HUES64 (cell line): ENCODE results near the gene PHF14.

Source experiments
- H3K27ac ChIP-seq: 2 replicates; pipeline ENCODE4 v1.7.0; 2013; ENCODE audit warnings: low read depth, low read length, inconsistent platforms
- H3K27me3 ChIP-seq: 2 replicates; pipeline ENCODE4 v1.6.1; 2013; ENCODE audit warnings: mild to moderate bottlenecking, low read length; ENCODE audit not compliant: insufficient read depth
- H3K36me3 ChIP-seq: 2 replicates; pipeline ENCODE4 v1.6.1; 2013; ENCODE audit warnings: mild to moderate bottlenecking, low read length; ENCODE audit not compliant: insufficient read depth
- H3K4me1 ChIP-seq: 2 replicates; pipeline ENCODE4 v1.6.1; 2013; ENCODE audit warnings: mild to moderate bottlenecking, low read length, moderate library complexity; ENCODE audit not compliant: insufficient read depth
- H3K4me3 ChIP-seq: 2 replicates; pipeline ENCODE4 v1.5.1; 2013; ENCODE audit warnings: mild to moderate bottlenecking, low read length, moderate library complexity
- H3K9ac ChIP-seq: 2 replicates; pipeline ENCODE4 v1.6.1; 2013; ENCODE audit warnings: mild to moderate bottlenecking, low read depth, low read length
- H3K9me3 ChIP-seq: 2 replicates; pipeline ENCODE4 v1.6.1; 2013; ENCODE audit warnings: low read depth, low read length; ENCODE audit not compliant: insufficient read depth
- WGBS: fragments of 150-250, 120-280 bp; methylation state at CpG from one replicate; pipeline ENCODE4 v1.1.7; 2013; ENCODE audit warnings: missing lambda C conversion rate; 5-methylcytosine and 5-hydroxymethylcytosine counted together

Gene PHF14

GRCh38 chr7:11193131-11193867, 219.6 kb downstream of the PHF14 start:
- Histone ChIP-seq H3K9me3 (no peaks in the 10 kb centered on the region), H3K4me3 (peak overlapping the region; percentile 52), H3K36me3 (no peaks in the 10 kb centered on the region), H3K4me1 (peaks cover 42% of the 10 kb centered on the region), H3K27ac (peak overlapping the region; percentile 66), H3K9ac (peak overlapping the region; percentile 79), H3K27me3 (peaks cover 18% of the 10 kb centered on the region; the same call in 1 of the 2 replicates)
- WGBS: 7% methylated on average over 17 of the region's 17 CpGs

- 70% methylated on average over 2 of the region's 2 CpGs for WGBS
- Histone ChIP-seq H3K36me3 (no peaks in the 10 kb centered on the region), H3K9ac (peak overlapping the region; percentile 79; the same call in 1 of the 2 replicates), H3K4me1 (peaks cover 42% of the 10 kb centered on the region), H3K9me3 (no peaks in the 10 kb centered on the region), H3K4me3 (peak overlapping the region; percentile 52), H3K27ac (peak overlapping the region; percentile 66), H3K27me3 (peaks cover 12% of the 10 kb centered on the region; the same call in 1 of the 2 replicates)
These were observed 220.2 kb downstream of the PHF14 start for GRCh38 chr7:11193888-11194287.

GRCh38 chr7:11194492-11194891, 220.8 kb downstream of the PHF14 start:
- H3K9me3 ChIP-seq: no peaks in the 10 kb centered on the region
- H3K4me3 ChIP-seq: no peak overlapping the region
- 97% methylated on average over 3 of the region's 3 CpGs for WGBS
- H3K27me3 ChIP-seq: peaks cover 10% of the 10 kb centered on the region; the same call in 1 of the 2 replicates
- H3K9ac ChIP-seq: no peak overlapping the region
- no peaks in the 10 kb centered on the region for H3K36me3 ChIP-seq
- peaks cover 42% of the 10 kb centered on the region for H3K4me1 ChIP-seq
- H3K27ac ChIP-seq: no peak overlapping the region

GRCh38 chr7:11195502-11195901, 221.8 kb downstream of the PHF14 start:
- peaks cover 42% of the 10 kb centered on the region for H3K4me1 ChIP-seq
- no peak overlapping the region for H3K4me3 ChIP-seq
- H3K9me3 ChIP-seq: no peaks in the 10 kb centered on the region
- no peak overlapping the region for H3K9ac ChIP-seq
- no peaks in the 10 kb centered on the region for H3K36me3 ChIP-seq
- H3K27ac ChIP-seq: no peak overlapping the region
- H3K27me3 ChIP-seq: peaks cover 10% of the 10 kb centered on the region; the same call in 1 of the 2 replicates
- WGBS: 84% methylated on average over 3 of the region's 3 CpGs

- H3K9me3 ChIP-seq: no peaks in the 10 kb centered on the region
- 60% methylated on average over 3 of the region's 3 CpGs for WGBS
- no peaks in the 10 kb centered on the region for H3K36me3 ChIP-seq
- H3K4me1 ChIP-seq: peaks cover 41% of the 10 kb centered on the region
- no peak overlapping the region for H3K27ac ChIP-seq
- peaks cover 10% of the 10 kb centered on the region; the same call in 1 of the 2 replicates for H3K27me3 ChIP-seq
- no peak overlapping the region for H3K4me3 ChIP-seq
- no peak overlapping the region for H3K9ac ChIP-seq
These were observed 222.5 kb downstream of the PHF14 start for GRCh38 chr7:11196143-11196542.

- WGBS: 100% methylated on average over 1 of the region's 1 CpG
- no peaks in the 10 kb centered on the region for H3K4me1 ChIP-seq
- no peak overlapping the region for H3K9ac ChIP-seq
These were observed 229.6 kb downstream of the PHF14 start for GRCh38 chr7:11203224-11203623.

GRCh38 chr7:11203683-11204082, 230.0 kb downstream of the PHF14 start:
- WGBS: 93% methylated on average over 3 of the region's 3 CpGs
- no peaks in the 10 kb centered on the region for H3K9me3 ChIP-seq

More at GRCh38 chr7:11203224-11203623, 229.6 kb downstream of the PHF14 start:
- Histone ChIP-seq H3K4me3 (no peak overlapping the region), H3K36me3 (no peaks in the 10 kb centered on the region), H3K27me3 (no peaks in the 10 kb centered on the region), H3K27ac (no peak overlapping the region), H3K9me3 (no peaks in the 10 kb centered on the region)

GRCh38 chr7:11206177-11206899, 232.7 kb downstream of the PHF14 start:
- 93% methylated on average over 4 of the region's 4 CpGs for WGBS
- Histone ChIP-seq H3K27me3 (no peaks in the 10 kb centered on the region), H3K9me3 (no peaks in the 10 kb centered on the region), H3K4me3 (no peak overlapping the region), H3K4me1 (no peaks in the 10 kb centered on the region), H3K9ac (no peak overlapping the region), H3K27ac (no peak overlapping the region), H3K36me3 (no peaks in the 10 kb centered on the region)

More at GRCh38 chr7:11203683-11204082, 230.0 kb downstream of the PHF14 start:
- no peaks in the 10 kb centered on the region for H3K27me3 ChIP-seq
- H3K4me3 ChIP-seq: no peak overlapping the region
- H3K4me1 ChIP-seq: no peaks in the 10 kb centered on the region
- no peaks in the 10 kb centered on the region for H3K36me3 ChIP-seq
- H3K9ac ChIP-seq: no peak overlapping the region
- no peak overlapping the region for H3K27ac ChIP-seq

GRCh38 chr7:11207565-11207964, 233.9 kb downstream of the PHF14 start:
- H3K27me3 ChIP-seq: no peaks in the 10 kb centered on the region
- no peak overlapping the region for H3K4me3 ChIP-seq
- 94% methylated on average over 3 of the region's 3 CpGs for WGBS
- no peak overlapping the region for H3K27ac ChIP-seq
- H3K9me3 ChIP-seq: no peaks in the 10 kb centered on the region
- H3K9ac ChIP-seq: no peak overlapping the region
- no peaks in the 10 kb centered on the region for H3K4me1 ChIP-seq
- no peaks in the 10 kb centered on the region for H3K36me3 ChIP-seq

- Histone ChIP-seq H3K9me3 (no peaks in the 10 kb centered on the region), H3K4me3 (no peak overlapping the region), H3K36me3 (no peaks in the 10 kb centered on the region), H3K27ac (no peak overlapping the region), H3K9ac (no peak overlapping the region), H3K27me3 (no peaks in the 10 kb centered on the region), H3K4me1 (no peaks in the 10 kb centered on the region)
- WGBS: 90% methylated on average over 5 of the region's 5 CpGs
These were observed 235.3 kb downstream of the PHF14 start for GRCh38 chr7:11208883-11209465.

- H3K27ac ChIP-seq: no peak overlapping the region
- H3K36me3 ChIP-seq: no peaks in the 10 kb centered on the region
- 100% methylated on average over 1 of the region's 2 CpGs for WGBS
- no peak overlapping the region for H3K9ac ChIP-seq
- H3K4me1 ChIP-seq: no peaks in the 10 kb centered on the region
- no peaks in the 10 kb centered on the region for H3K27me3 ChIP-seq
- H3K9me3 ChIP-seq: no peaks in the 10 kb centered on the region
- H3K4me3 ChIP-seq: no peak overlapping the region
These were observed 236.7 kb downstream of the PHF14 start for GRCh38 chr7:11210374-11210773.
